Endodermal cell (in vitro differentiated cells): ENCODE measurements around the gene DOCK8. TPM values are rescaled to one million over a fixed set of nuclear protein-coding genes. Genes with fewer than 3 reads are reported as not detected.

Experiments
- DNase-seq: peaks from one replicate; pipeline ENCODE4 v3.0.0-alpha.2; 2017
- H3K27ac ChIP-seq: 2 replicates; pipeline ENCODE4 v1.5.1; 2013; ENCODE audit warnings: mild to moderate bottlenecking, low read depth, low read length, moderate library complexity
- H3K27me3 ChIP-seq: 2 replicates; pipeline ENCODE4 v1.6.1; 2013; ENCODE audit warnings: mild to moderate bottlenecking, low read length, moderate library complexity; ENCODE audit not compliant: insufficient read depth, control insufficient read depth, poor library complexity, severe bottlenecking
- H3K36me3 ChIP-seq: 2 replicates; pipeline ENCODE4 v1.7.0; 2013; ENCODE audit warnings: mild to moderate bottlenecking, low read length, moderate library complexity; ENCODE audit not compliant: control insufficient read depth, insufficient read depth
- H3K4me1 ChIP-seq: one replicate; pipeline ENCODE4 v1.7.0; 2013; ENCODE audit warnings: low read length; ENCODE audit not compliant: control insufficient read depth, insufficient read depth
- H3K4me3 ChIP-seq: 2 replicates; pipeline ENCODE4 v1.5.1; 2013; ENCODE audit warnings: mild to moderate bottlenecking, low read length, moderate library complexity
- H3K9ac ChIP-seq: 2 replicates; pipeline ENCODE4 v1.6.1; 2013; ENCODE audit warnings: mild to moderate bottlenecking, low read length, moderate library complexity; ENCODE audit not compliant: poor library complexity, severe bottlenecking; ENCODE audit errors: extremely low read depth
- H3K9me3 ChIP-seq: 2 replicates; pipeline ENCODE4 v1.6.1; 2013; ENCODE audit warnings: mild to moderate bottlenecking, low read length, moderate library complexity; ENCODE audit not compliant: control insufficient read depth
- H3K27ac Mint-ChIP-seq: 2 replicates; pipeline ENCODE4 v1.8.0; 2020; ENCODE audit warnings: mixed read lengths
- H3K27me3 Mint-ChIP-seq: 2 replicates; pipeline ENCODE4 v1.8.0; 2021; ENCODE audit warnings: mild to moderate bottlenecking, mixed read lengths; ENCODE audit not compliant: insufficient read depth
- H3K36me3 Mint-ChIP-seq: 2 replicates; pipeline ENCODE4 v1.8.0; 2020; ENCODE audit warnings: low read depth, mixed read lengths
- H3K4me1 Mint-ChIP-seq: 2 replicates; pipeline ENCODE4 v1.8.0; 2020; ENCODE audit warnings: mixed read lengths
- H3K4me3 Mint-ChIP-seq: 2 replicates; pipeline ENCODE4 v1.8.0; 2020; ENCODE audit warnings: mild to moderate bottlenecking, moderate library complexity, mixed read lengths
- H3K9me3 Mint-ChIP-seq: 2 replicates; pipeline ENCODE4 v1.8.0; 2020; ENCODE audit warnings: mild to moderate bottlenecking, mixed read lengths
- CTCF ChIP-seq: fragments of 200-600 bp; sonication (generic); conservative IDR thresholded peaks from 2 replicates; pipeline ENCODE4 v1.5.0; 2021; ENCODE audit warnings: antibody characterized with exemption, mild to moderate bottlenecking
- WGBS, 2 experiments: methylation state at CpG; one replicate each; pipeline versions ENCODE4 v1.1.5 to v1.1.7; 2013; ENCODE audit warnings: missing lambda C conversion rate in 2 of 2, mixed read lengths in 1 of 2; ENCODE audit not compliant: insufficient coverage in 1 of 2, insufficient read length in 1 of 2; 5-methylcytosine and 5-hydroxymethylcytosine counted together
- total RNA-seq, 2 donors: library from RNA; stranded (reverse); fragmentation: NEBNext Ultra II Directional in 1 of 2; extraction: Animal tissue kit (Norgen Biotek cat#: 25700) in 1 of 2; gene quantifications; 2 replicates in 1 of 2; 3 replicates in 1 of 2; pipeline ENCODE4 v1.2.1, GENCODE V29; 2021

Gene DOCK8
- total RNA-seq, 2 donors from 2014 or later: 26.9 to 28.1 TPM

GRCh38 chr9:389159-389558 is 174.5 kb downstream of the DOCK8 start:
- Histone ChIP-seq H3K4me1 (peaks cover 5% of the 10 kb centered on the region), H3K36me3 (no peaks in the 10 kb centered on the region), H3K27ac (no peak overlapping the region), H3K9me3 (no peaks in the 10 kb centered on the region), H3K4me3 (no peak overlapping the region), H3K27me3 (no peaks in the 10 kb centered on the region), H3K9ac (no peak overlapping the region)
- no peak for DNase-seq
- H3K36me3 Mint-ChIP-seq: peaks cover 11% of the 10 kb centered on the region
- H3K27me3 Mint-ChIP-seq: peaks cover 1% of the 10 kb centered on the region
- WGBS, 2 experiments: 91% methylated on average over 2 of the region's 2 CpGs; no CpG with 5 or more reads in 1 of the 2 experiments
- no peak overlapping the region for H3K4me3 Mint-ChIP-seq
- H3K4me1 Mint-ChIP-seq: peaks cover 26% of the 10 kb centered on the region
- no peaks in the 10 kb centered on the region for H3K9me3 Mint-ChIP-seq
- H3K27ac Mint-ChIP-seq: no peak overlapping the region
- TF ChIP-seq CTCF: no peak

DNA sequence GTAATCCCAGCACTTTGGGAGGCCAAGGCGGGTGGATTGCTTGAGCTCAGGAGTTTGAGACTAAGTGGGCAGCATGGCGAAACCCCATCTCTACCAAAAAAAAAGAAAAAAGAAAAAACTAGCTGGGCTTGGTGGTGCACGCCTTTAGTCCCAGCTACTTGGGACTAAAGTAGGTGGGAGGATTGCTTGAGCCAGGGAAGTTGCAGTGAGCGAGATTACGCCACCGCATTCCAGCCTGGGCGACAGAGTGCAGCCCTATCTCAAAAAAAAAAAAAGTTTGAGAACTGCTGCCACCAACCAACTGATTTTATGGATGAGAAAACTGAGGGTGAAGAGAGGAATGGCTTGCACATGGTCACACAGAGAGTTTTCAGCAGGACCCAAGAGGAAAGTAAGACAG is 175.1 kb downstream of the DOCK8 start:
- no peak overlapping the region for H3K4me3 ChIP-seq
- Mint-ChIP-seq H3K9me3 (no peaks in the 10 kb centered on the region), H3K4me3 (no peak overlapping the region), H3K27me3 (peaks cover 1% of the 10 kb centered on the region), H3K4me1 (peaks cover 31% of the 10 kb centered on the region), H3K36me3 (peaks cover 11% of the 10 kb centered on the region), H3K27ac (no peak overlapping the region)
- no peak overlapping the region for H3K9ac ChIP-seq
- H3K4me1 ChIP-seq: peaks cover 5% of the 10 kb centered on the region
- no peak overlapping the region for H3K27ac ChIP-seq
- H3K36me3 ChIP-seq: no peaks in the 10 kb centered on the region
- no peak for TF ChIP-seq CTCF
- no peaks in the 10 kb centered on the region for H3K9me3 ChIP-seq
- H3K27me3 ChIP-seq: no peaks in the 10 kb centered on the region
- 70 to 94% methylated on average over 2 to 7 of the region's 7 CpGs for WGBS, 2 experiments
- DNase-seq: no peak

DNA sequence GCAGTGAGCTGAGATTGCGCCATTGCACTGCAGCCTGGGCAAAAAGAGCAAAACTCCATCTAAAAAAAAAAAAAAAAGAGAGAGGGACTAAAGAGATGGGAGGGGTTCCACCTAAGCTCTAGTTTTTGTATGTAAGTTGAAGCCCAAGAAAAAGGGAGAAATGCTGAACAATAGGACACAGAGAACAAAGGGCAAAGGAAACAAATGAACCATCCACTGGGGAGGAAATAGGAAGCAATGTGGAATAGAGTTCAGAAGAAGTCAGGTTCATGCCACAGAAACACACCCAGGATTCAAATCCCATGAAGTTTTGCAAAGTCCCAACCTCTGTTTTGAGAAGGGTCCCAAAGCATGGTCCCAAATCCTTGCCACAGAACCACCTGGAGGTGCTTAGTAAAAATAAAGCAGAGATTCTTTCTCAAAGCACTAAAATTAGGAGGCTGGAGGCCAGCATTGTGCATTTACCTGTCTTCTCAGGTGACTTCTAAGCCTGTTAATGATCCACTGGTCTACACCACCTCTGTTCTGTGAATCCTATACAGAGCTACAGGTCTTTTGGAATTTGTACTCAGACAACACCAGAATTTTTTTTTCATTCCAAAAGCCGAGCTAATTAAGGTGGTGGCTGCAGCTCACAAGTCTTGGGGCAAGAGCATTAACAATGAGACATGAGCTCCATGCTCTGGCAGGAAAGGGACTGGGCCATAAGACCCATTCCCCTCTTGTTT is 177.6 kb downstream of the DOCK8 start:
- Histone ChIP-seq H3K27me3 (no peaks in the 10 kb centered on the region), H3K4me3 (no peak overlapping the region), H3K9me3 (no peaks in the 10 kb centered on the region), H3K27ac (no peak overlapping the region), H3K36me3 (peaks cover 4% of the 10 kb centered on the region), H3K9ac (no peak overlapping the region), H3K4me1 (peaks cover 5% of the 10 kb centered on the region)
- WGBS, 2 experiments: 92 to 100% methylated on average over 1 to 2 of the region's 2 CpGs
- Mint-ChIP-seq H3K27ac (no peak overlapping the region), H3K36me3 (peaks cover 21% of the 10 kb centered on the region), H3K27me3 (peaks cover 1% of the 10 kb centered on the region), H3K4me1 (peaks cover 29% of the 10 kb centered on the region), H3K9me3 (no peaks in the 10 kb centered on the region), H3K4me3 (no peak overlapping the region)
- no peak for DNase-seq
- TF ChIP-seq CTCF: no peak
